ENCODE measurements around the gene LAMP1.
A peak's percentile ranks its signal among the peaks of the same experiment; 100 is the strongest.
"Not testable (repeated sequence)": the region's sequence is repeated elsewhere in the genome, so short reads cannot be mapped to it uniquely, and the experiment has no call there.

Gene LAMP1, protein sequence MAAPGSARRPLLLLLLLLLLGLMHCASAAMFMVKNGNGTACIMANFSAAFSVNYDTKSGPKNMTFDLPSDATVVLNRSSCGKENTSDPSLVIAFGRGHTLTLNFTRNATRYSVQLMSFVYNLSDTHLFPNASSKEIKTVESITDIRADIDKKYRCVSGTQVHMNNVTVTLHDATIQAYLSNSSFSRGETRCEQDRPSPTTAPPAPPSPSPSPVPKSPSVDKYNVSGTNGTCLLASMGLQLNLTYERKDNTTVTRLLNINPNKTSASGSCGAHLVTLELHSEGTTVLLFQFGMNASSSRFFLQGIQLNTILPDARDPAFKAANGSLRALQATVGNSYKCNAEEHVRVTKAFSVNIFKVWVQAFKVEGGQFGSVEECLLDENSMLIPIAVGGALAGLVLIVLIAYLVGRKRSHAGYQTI

DNA sequence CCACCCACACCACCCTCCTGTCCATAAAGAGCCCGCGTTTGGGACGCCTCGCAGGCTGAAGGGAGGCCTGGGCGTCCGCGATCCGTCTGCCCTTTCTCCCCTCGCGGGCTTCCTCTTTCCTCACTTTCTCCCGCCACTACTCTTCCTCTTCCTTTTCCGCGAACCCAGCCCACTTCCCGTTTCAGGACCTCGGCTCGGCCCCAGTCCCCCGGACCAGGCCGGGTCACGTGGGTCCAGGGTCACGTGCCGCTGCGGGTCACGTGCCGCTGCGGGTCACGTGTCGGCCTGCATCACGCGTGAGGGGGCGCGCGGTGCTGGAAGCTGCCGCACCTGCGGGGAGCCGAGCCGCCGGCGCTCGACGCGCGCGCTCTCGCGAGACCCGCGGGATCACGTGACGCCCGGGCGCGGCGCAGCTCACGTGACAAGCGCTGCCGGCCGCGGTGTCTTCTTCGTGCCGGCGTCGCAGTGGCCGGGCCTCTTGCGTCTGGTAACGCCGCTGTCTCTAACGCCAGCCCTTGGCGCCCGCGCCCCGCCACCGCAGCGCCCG is at the start of gene LAMP1:
LAMP1 (plus strand) TSS at position 417 of the 547 bp plus-strand sequence. CDS start 196 bp downstream, outside the sequence.
- H3K79me2 ChIP-seq (ENCODE audit: control insufficient read depth, low read length), result peaks cover 50% of the 10 kb centered on the region

DNA sequence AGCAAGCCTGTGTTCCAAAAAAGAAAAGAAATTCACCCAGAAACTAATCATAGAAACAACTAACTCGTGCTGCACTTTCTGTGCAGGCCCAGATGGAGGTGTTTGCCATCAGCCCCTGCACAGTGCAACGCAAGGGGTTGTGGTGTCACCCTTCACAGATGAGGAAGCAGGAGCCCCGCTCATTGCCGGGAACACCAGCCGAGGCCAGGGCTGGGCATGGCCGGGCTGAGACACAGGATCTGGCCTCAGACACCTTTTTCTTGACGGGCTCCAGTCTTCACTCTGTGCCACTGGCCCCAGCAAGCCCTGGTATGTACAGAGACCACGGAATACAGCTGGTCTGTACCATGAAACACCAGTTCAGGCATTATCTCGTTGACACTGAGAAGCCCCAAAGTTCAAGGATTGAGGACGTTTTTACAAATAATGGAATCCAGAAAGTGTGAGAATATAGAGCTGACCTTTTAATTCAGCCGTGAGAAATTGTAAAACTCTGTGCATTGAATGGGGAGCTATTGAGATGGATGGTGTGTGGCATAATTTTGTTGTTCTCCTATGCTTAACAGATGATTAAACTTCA is 44.4 kb upstream of the LAMP1 start:
- H4K20me1 ChIP-seq (ENCODE audit: control insufficient read depth, insufficient read depth, low read depth, low read length), result no peaks in the 10 kb centered on the region; the same call in 1 of the 2 replicates
- no peaks in the 10 kb centered on the region for H3K79me2 ChIP-seq (ENCODE audit: control insufficient read depth, low read length)
- H3K4me3 ChIP-seq (ENCODE audit: low read length), result no peak overlapping the region
- H3F3A ChIP-seq (ENCODE audit: control insufficient read depth, insufficient read depth), result no peaks in the 10 kb centered on the region
- no peaks in the 10 kb centered on the region for H3K9me3 ChIP-seq (ENCODE audit: control insufficient read depth, insufficient read depth, low read length)
- H3K27me3 ChIP-seq (ENCODE audit: control insufficient read depth, low read length), result no peaks in the 10 kb centered on the region
- no peaks in the 10 kb centered on the region for H3K9me2 ChIP-seq (replicated peaks; ENCODE audit: control insufficient read depth, low read length)
- no peak for TF ChIP-seq EZH2phosphoT487 (IDR thresholded peaks at IDR 0.05; ENCODE audit: borderline replicate concordance, low read length)
- TF ChIP-seq, protein P1, sequence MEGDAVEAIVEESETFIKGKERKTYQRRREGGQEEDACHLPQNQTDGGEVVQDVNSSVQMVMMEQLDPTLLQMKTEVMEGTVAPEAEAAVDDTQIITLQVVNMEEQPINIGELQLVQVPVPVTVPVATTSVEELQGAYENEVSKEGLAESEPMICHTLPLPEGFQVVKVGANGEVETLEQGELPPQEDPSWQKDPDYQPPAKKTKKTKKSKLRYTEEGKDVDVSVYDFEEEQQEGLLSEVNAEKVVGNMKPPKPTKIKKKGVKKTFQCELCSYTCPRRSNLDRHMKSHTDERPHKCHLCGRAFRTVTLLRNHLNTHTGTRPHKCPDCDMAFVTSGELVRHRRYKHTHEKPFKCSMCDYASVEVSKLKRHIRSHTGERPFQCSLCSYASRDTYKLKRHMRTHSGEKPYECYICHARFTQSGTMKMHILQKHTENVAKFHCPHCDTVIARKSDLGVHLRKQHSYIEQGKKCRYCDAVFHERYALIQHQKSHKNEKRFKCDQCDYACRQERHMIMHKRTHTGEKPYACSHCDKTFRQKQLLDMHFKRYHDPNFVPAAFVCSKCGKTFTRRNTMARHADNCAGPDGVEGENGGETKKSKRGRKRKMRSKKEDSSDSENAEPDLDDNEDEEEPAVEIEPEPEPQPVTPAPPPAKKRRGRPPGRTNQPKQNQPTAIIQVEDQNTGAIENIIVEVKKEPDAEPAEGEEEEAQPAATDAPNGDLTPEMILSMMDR (IDR thresholded peaks at IDR 0.05; ENCODE audit: low read depth, low read length, poor library complexity, severe bottlenecking), result no peak
- H3K27ac ChIP-seq (ENCODE audit: low read depth, low read length), result no peak overlapping the region
- no peak overlapping the region for H3K4me2 ChIP-seq (ENCODE audit: low read length)
- peaks cover 88% of the 10 kb centered on the region for H3K36me3 ChIP-seq (ENCODE audit: control insufficient read depth, low read length)
- no peaks in the 10 kb centered on the region for H3K4me1 ChIP-seq (ENCODE audit: control insufficient read depth, low read length)

More for the DNA sequence above, at the start of gene LAMP1:
- no peaks in the 10 kb centered on the region for H3K36me3 ChIP-seq (ENCODE audit: control insufficient read depth, low read length)
- H3K4me1 ChIP-seq (ENCODE audit: control insufficient read depth, low read length), result peaks cover 28% of the 10 kb centered on the region
- TF ChIP-seq EZH2phosphoT487 (IDR thresholded peaks at IDR 0.05; ENCODE audit: borderline replicate concordance, low read length), result no peak
- TF ChIP-seq, protein P1 (IDR thresholded peaks at IDR 0.05; ENCODE audit: low read depth, low read length, poor library complexity, severe bottlenecking), result no peak
- H3K4me3 ChIP-seq (ENCODE audit: low read length), result peak within 1 kb of the TSS; percentile 95
- H3K9me2 ChIP-seq (replicated peaks; ENCODE audit: control insufficient read depth, low read length), result no peaks in the 10 kb centered on the region
- no peaks in the 10 kb centered on the region; the same call in 1 of the 2 replicates for H4K20me1 ChIP-seq (ENCODE audit: control insufficient read depth, insufficient read depth, low read depth, low read length)
- H3K27ac ChIP-seq (ENCODE audit: low read depth, low read length), result peak within 1 kb of the TSS; percentile 74
- H3K27me3 ChIP-seq (ENCODE audit: control insufficient read depth, low read length), result peaks cover 17% of the 10 kb centered on the region
- peak within 1 kb of the TSS; percentile 99 for H3K4me2 ChIP-seq (ENCODE audit: low read length)
- no peaks in the 10 kb centered on the region for H3K9me3 ChIP-seq (ENCODE audit: control insufficient read depth, insufficient read depth, low read length)
- peaks cover 8% of the 10 kb centered on the region for H3F3A ChIP-seq (ENCODE audit: control insufficient read depth, insufficient read depth)

DNA sequence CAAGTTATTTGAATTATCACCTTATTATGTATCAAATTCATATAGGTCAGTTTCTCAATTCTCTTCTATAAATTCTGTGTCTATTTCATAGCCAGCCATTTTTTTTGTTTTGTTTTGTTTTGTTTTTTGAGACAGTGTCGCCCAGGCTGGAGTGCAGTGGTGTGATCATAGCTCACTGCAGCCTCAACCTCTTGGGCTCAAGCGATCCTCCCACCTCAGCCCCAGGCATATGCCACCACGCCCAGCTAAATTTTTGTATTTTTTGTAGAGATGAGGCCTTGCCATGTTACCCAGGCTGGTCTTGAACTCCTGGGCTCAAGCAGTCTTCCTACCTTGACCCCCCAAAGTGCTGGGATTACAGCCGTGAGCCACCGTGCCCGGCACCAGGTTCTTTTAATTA is 39.1 kb upstream of the LAMP1 start:
- H3K9me2 ChIP-seq (replicated peaks; ENCODE audit: control insufficient read depth, low read length); H4K20me1 ChIP-seq (ENCODE audit: control insufficient read depth, insufficient read depth, low read depth, low read length); H3K4me2 ChIP-seq (ENCODE audit: low read length); H3F3A ChIP-seq (ENCODE audit: control insufficient read depth, insufficient read depth); H3K27me3 ChIP-seq (ENCODE audit: control insufficient read depth, low read length); H3K79me2 ChIP-seq (ENCODE audit: control insufficient read depth, low read length); H3K9me3 ChIP-seq (ENCODE audit: control insufficient read depth, insufficient read depth, low read length); H3K4me3 ChIP-seq (ENCODE audit: low read length); H3K4me1 ChIP-seq (ENCODE audit: control insufficient read depth, low read length); H3K27ac ChIP-seq (ENCODE audit: low read depth, low read length): not testable (repeated sequence)
- peaks cover 77% of the 10 kb centered on the region for H3K36me3 ChIP-seq (ENCODE audit: control insufficient read depth, low read length)

Data from DOHH2 (cell line).